Activated CD8-positive, alpha-beta memory T cell treated with anti-CD3 and anti-CD28 coated beads for 24 hours (primary cell): ENCODE data around the gene THEMIS.
A peak's percentile ranks its signal among the peaks of the same experiment; 100 is the strongest.
"Not testable (repeated sequence)": the region's sequence is repeated elsewhere in the genome, so short reads cannot be mapped to it uniquely, and the experiment has no call there.

ENCODE experiments used
- DNase-seq: peaks from one replicate; pipeline ENCODE4 v3.0.0-alpha.2; 2020

The THEMIS gene

GRCh38 chr6:127914240-127914639 lies 13.4 kb upstream of the THEMIS start:
- no peak for DNase-seq

- DNase-seq, result no peak
Measured at GRCh38 chr6:127912914-127913313, 12.1 kb upstream of the THEMIS start.

GRCh38 chr6:127907960-127908640 lies 7.2 kb upstream of the THEMIS start:
- no peak for DNase-seq

- no peak for DNase-seq
Measured at GRCh38 chr6:127904160-127904559, 3.3 kb upstream of the THEMIS start.

- no peak for DNase-seq
Measured at GRCh38 chr6:127902933-127903332, 2.1 kb upstream of the THEMIS start.

GRCh38 chr6:127897484-127897883 lies 3.4 kb downstream of the THEMIS start:
- no peak for DNase-seq

GRCh38 chr6:127894051-127894450 lies 6.8 kb downstream of the THEMIS start:
- no peak for DNase-seq

- no peak for DNase-seq
Measured at GRCh38 chr6:127893541-127893940, 7.3 kb downstream of the THEMIS start.

GRCh38 chr6:127891731-127892326 lies 9.0 kb downstream of the THEMIS start:
- DNase-seq, result no peak

- no peak for DNase-seq
Measured at GRCh38 chr6:127886603-127887002, 14.3 kb downstream of the THEMIS start.

GRCh38 chr6:127884134-127884533 lies 16.7 kb downstream of the THEMIS start:
- DNase-seq, result no peak

- DNase-seq, result not testable (repeated sequence)
Measured at GRCh38 chr6:127881949-127882348, 18.9 kb downstream of the THEMIS start.

GRCh38 chr6:127880429-127880828 lies 20.4 kb downstream of the THEMIS start:
- no peak for DNase-seq

- peak; percentile 81 for DNase-seq
Measured at GRCh38 chr6:127879685-127880084, 21.2 kb downstream of the THEMIS start.

- no peak for DNase-seq
Measured at GRCh38 chr6:127878115-127878514, 22.7 kb downstream of the THEMIS start.

- no peak for DNase-seq
Measured at GRCh38 chr6:127877231-127877630, 23.6 kb downstream of the THEMIS start.

GRCh38 chr6:127869772-127870404 lies 31.0 kb downstream of the THEMIS start:
- no peak for DNase-seq

GRCh38 chr6:127869183-127869582 lies 31.7 kb downstream of the THEMIS start:
- DNase-seq, result no peak

- no peak for DNase-seq
Measured at GRCh38 chr6:127868338-127868737, 32.5 kb downstream of the THEMIS start.

GRCh38 chr6:127866766-127867165 lies 34.1 kb downstream of the THEMIS start:
- no peak for DNase-seq

- no peak for DNase-seq
Measured at GRCh38 chr6:127865108-127865507, 35.8 kb downstream of the THEMIS start.

- no peak for DNase-seq
Measured at GRCh38 chr6:127864701-127865100, 36.2 kb downstream of the THEMIS start.

- no peak for DNase-seq
Measured at GRCh38 chr6:127860723-127861122, 40.1 kb downstream of the THEMIS start.

- DNase-seq, result no peak
Measured at GRCh38 chr6:127859956-127860355, 40.9 kb downstream of the THEMIS start.
